ENCODE measurements around the gene NAV3. TPM values are rescaled to one million over a fixed set of nuclear protein-coding genes. Genes with fewer than 3 reads are reported as not detected.

The NAV3 gene
- polyA plus RNA-seq, 1 of the 3 experiments (the other 2 are of a cell fraction) = 10.5 TPM

DNA sequence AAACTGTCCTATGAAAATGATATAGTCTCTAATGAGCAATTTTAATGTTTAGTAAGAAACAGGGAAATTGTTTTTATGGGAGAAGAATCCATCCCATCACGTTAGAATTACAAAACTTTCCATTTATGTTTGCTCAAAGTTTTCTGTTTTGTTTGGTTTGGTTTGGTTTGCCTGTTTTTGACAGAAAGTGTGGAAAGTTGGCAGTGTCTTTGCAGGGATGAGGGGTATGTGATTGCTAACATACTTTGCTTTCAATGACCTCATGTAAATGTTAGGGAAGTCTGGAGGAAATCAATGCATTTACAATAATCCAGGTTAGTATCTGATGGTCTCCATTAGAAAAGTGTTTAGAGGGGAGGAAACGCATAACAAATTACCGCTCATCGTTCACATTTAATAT is 12.3 kb upstream of the NAV3 start:
- CTCF ChIA-PET = no interaction called here

DNA sequence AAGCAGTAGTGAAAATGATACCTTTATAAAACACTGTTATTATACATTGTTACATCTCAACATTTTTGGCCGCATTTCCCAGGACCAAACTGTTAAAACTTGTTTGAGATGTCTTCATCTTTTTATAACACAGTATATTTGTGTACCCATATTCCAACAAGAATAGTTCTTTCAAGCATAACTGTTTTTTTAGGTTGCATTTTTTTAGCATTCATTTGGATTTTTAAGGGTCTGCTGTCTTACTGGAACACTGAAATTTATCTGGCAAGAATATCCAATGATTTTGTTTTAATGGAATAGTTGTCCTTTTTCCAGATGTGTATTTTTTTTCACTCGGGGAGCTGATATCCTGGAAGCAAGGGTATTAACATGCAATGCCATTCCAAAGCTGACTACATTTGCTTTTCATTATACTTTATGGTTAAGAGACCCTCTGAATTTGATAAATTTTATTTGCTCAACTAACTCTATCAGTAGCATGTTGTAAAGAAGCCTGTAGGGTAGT is 8.9 kb upstream of the NAV3 start:
- no peak for DNase-seq
- Histone ChIP-seq H3K9me3 (peaks cover 3% of the 10 kb centered on the region; the same call in 1 of the 2 replicates), H4K20me1 (ENCODE audit: insufficient read depth) (no peaks in the 10 kb centered on the region), H3K4me1 (ENCODE audit: control insufficient read depth in 1 of 2, insufficient read depth in 2 of 2, low read depth in 1 of 2, low read length in 1 of 2) (no peaks in the 10 kb centered on the region; a peak in 1 of 4 replicates), H3K27ac (ENCODE audit: low read depth in 2 of 2, low read length in 1 of 2) (no peak overlapping the region), H3K36me3 (replicated peaks in 1 of 2; ENCODE audit: control insufficient read depth in 1 of 2, insufficient read depth in 2 of 2, low read length in 1 of 2) (no peaks in the 10 kb centered on the region), H3K79me2 (ENCODE audit: insufficient read depth) (no peaks in the 10 kb centered on the region), H3K9ac (no peak overlapping the region), H2AFZ (ENCODE audit: low read depth) (no peak overlapping the region), H3K9me2 (no peaks in the 10 kb centered on the region), H3K27me3 (ENCODE audit: insufficient read depth) (no peaks in the 10 kb centered on the region), H3K4me2 (no peak overlapping the region), H3F3A (replicated peaks; ENCODE audit: insufficient read depth) (peaks cover 8% of the 10 kb centered on the region), H3K4me3 (ENCODE audit: low read depth in 2 of 2, low read length in 1 of 2) (no peak overlapping the region)
- TF ChIP-seq GABPA (IDR thresholded peaks at IDR 0.05; ENCODE audit: low read depth) (no peak), SMC3 (IDR thresholded peaks at IDR 0.05; ENCODE audit: low read depth, low read length) (no peak), TCF12 (IDR thresholded peaks at IDR 0.05) (no peak), RFX5 (IDR thresholded peaks at IDR 0.05; ENCODE audit: low read length) (no peak), CHD2 (IDR thresholded peaks at IDR 0.05; ENCODE audit: low read length, partially characterized antibody) (no peak), SIN3A (IDR thresholded peaks at IDR 0.05; ENCODE audit: borderline replicate concordance, low read depth, low read length) (no peak), EZH2phosphoT487 (IDR thresholded peaks at IDR 0.05; ENCODE audit: borderline replicate concordance, low read depth) (no peak), FOXM1 (IDR thresholded peaks at IDR 0.05; ENCODE audit: low read depth) (no peak), EP300 (IDR thresholded peaks at IDR 0.05; ENCODE audit: borderline replicate concordance in 1 of 2, low read depth in 1 of 2, low read length in 1 of 2) (no peak), TEAD4 (IDR thresholded peaks at IDR 0.05; ENCODE audit: borderline replicate concordance, insufficient read depth) (no peak), NFIC (IDR thresholded peaks at IDR 0.05; ENCODE audit: borderline replicate concordance) (no peak), YY1 (IDR thresholded peaks at IDR 0.05; ENCODE audit: low read depth) (no peak)
- TF ChIP-seq, protein P1, sequence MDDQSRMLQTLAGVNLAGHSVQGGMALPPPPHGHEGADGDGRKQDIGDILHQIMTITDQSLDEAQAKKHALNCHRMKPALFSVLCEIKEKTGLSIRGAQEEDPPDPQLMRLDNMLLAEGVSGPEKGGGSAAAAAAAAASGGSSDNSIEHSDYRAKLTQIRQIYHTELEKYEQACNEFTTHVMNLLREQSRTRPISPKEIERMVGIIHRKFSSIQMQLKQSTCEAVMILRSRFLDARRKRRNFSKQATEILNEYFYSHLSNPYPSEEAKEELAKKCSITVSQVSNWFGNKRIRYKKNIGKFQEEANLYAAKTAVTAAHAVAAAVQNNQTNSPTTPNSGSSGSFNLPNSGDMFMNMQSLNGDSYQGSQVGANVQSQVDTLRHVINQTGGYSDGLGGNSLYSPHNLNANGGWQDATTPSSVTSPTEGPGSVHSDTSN (IDR thresholded peaks at IDR 0.05) = no peak
- TF ChIP-seq, protein P2, sequence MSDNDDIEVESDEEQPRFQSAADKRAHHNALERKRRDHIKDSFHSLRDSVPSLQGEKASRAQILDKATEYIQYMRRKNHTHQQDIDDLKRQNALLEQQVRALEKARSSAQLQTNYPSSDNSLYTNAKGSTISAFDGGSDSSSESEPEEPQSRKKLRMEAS (IDR thresholded peaks at IDR 0.05; ENCODE audit: low read depth) = no peak
- TF ChIP-seq, protein P3, sequence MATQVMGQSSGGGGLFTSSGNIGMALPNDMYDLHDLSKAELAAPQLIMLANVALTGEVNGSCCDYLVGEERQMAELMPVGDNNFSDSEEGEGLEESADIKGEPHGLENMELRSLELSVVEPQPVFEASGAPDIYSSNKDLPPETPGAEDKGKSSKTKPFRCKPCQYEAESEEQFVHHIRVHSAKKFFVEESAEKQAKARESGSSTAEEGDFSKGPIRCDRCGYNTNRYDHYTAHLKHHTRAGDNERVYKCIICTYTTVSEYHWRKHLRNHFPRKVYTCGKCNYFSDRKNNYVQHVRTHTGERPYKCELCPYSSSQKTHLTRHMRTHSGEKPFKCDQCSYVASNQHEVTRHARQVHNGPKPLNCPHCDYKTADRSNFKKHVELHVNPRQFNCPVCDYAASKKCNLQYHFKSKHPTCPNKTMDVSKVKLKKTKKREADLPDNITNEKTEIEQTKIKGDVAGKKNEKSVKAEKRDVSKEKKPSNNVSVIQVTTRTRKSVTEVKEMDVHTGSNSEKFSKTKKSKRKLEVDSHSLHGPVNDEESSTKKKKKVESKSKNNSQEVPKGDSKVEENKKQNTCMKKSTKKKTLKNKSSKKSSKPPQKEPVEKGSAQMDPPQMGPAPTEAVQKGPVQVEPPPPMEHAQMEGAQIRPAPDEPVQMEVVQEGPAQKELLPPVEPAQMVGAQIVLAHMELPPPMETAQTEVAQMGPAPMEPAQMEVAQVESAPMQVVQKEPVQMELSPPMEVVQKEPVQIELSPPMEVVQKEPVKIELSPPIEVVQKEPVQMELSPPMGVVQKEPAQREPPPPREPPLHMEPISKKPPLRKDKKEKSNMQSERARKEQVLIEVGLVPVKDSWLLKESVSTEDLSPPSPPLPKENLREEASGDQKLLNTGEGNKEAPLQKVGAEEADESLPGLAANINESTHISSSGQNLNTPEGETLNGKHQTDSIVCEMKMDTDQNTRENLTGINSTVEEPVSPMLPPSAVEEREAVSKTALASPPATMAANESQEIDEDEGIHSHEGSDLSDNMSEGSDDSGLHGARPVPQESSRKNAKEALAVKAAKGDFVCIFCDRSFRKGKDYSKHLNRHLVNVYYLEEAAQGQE (IDR thresholded peaks at IDR 0.05; ENCODE audit: low read depth, low read length) = no peak
- 38% methylated on average over 2 of the region's 2 CpGs for WGBS (ENCODE audit: low lambda C conversion rate)
- POLR2A ChIA-PET = no interaction called here
- CTCF ChIA-PET = no interaction called here

More for the DNA sequence above, 12.3 kb upstream of the NAV3 start:
- Histone ChIP-seq H3K36me3 (replicated peaks in 1 of 2; ENCODE audit: control insufficient read depth in 1 of 2, insufficient read depth in 2 of 2, low read length in 1 of 2) (no peaks in the 10 kb centered on the region), H2AFZ (ENCODE audit: low read depth) (no peak overlapping the region), H3K4me3 (ENCODE audit: low read depth in 2 of 2, low read length in 1 of 2) (no peak overlapping the region), H3K4me1 (ENCODE audit: control insufficient read depth in 1 of 2, insufficient read depth in 2 of 2, low read depth in 1 of 2, low read length in 1 of 2) (peaks cover 0 to 12% of the 10 kb centered on the region in 2 experiments; a peak in 2 of 4 replicates), H3K79me2 (ENCODE audit: insufficient read depth) (no peaks in the 10 kb centered on the region; the same call in 1 of the 2 replicates), H4K20me1 (ENCODE audit: insufficient read depth) (no peaks in the 10 kb centered on the region), H3K9me3 (no peaks in the 10 kb centered on the region), H3K9me2 (no peaks in the 10 kb centered on the region), H3K4me2 (no peak overlapping the region), H3K27me3 (ENCODE audit: insufficient read depth) (no peaks in the 10 kb centered on the region), H3F3A (replicated peaks; ENCODE audit: insufficient read depth) (peaks cover 8% of the 10 kb centered on the region), H3K27ac (ENCODE audit: low read depth in 2 of 2, low read length in 1 of 2) (no peak overlapping the region), H3K9ac (no peak overlapping the region)
- WGBS (ENCODE audit: low lambda C conversion rate) = 75% methylated on average over 4 of the region's 4 CpGs
- POLR2A ChIA-PET = no interaction called here
- DNase-seq = no peak
- no peak for TF ChIP-seq MXI1 (IDR thresholded peaks at IDR 0.05; ENCODE audit: low read depth, low read length)
- TF ChIP-seq TCF12 (IDR thresholded peaks at IDR 0.05) = peak; percentile 19; the same call in 1 of the 2 replicates
- TF ChIP-seq, protein P1 (IDR thresholded peaks at IDR 0.05) = 0 out of 2 replicates have a peak, but pooled peaks have one; percentile 7
